Measurements from ENCODE around the gene MAP3K9.

MAP3K9 gene

GRCh38 chr14:70685474-70686197 lies 123.7 kb downstream of the MAP3K9 start:
- no peak; the same call in 2 of the 3 replicates for ATAC-seq
- TF ChIP-seq SNAI2 (CRISPR knock-in tag; IDR thresholded peaks at IDR 0.05): no peak
- TF ChIP-seq POU6F1 (CRISPR knock-in tag; IDR thresholded peaks at IDR 0.05; ENCODE audit: borderline replicate concordance, low read depth): no peak
- TF ChIP-seq ZFP30 (CRISPR knock-in tag; IDR thresholded peaks at IDR 0.05): no peak
- no peak for TF ChIP-seq CSRNP3 (CRISPR knock-in tag; IDR thresholded peaks at IDR 0.05)
- TF ChIP-seq PPARA (CRISPR knock-in tag; IDR thresholded peaks at IDR 0.05; ENCODE audit: borderline replicate concordance): no peak
- TF ChIP-seq ZFP3 (CRISPR knock-in tag; IDR thresholded peaks at IDR 0.05): no peak
- no peak for TF ChIP-seq ZC3H10 (CRISPR knock-in tag; IDR thresholded peaks at IDR 0.05)
- TF ChIP-seq ZNF565 (CRISPR knock-in tag; conservative IDR thresholded peaks at IDR 0.05; ENCODE audit: low read depth): no peak
- TF ChIP-seq ISL1 (CRISPR knock-in tag; IDR thresholded peaks at IDR 0.05): no peak
- TF ChIP-seq PATZ1 (CRISPR knock-in tag; IDR thresholded peaks at IDR 0.05; ENCODE audit: borderline replicate concordance): no peak
- no peak for TF ChIP-seq OSR1 (CRISPR knock-in tag; IDR thresholded peaks at IDR 0.05)
- TF ChIP-seq TOX (CRISPR knock-in tag; IDR thresholded peaks at IDR 0.05; ENCODE audit: borderline replicate concordance): no peak
- no peak for TF ChIP-seq ZNF8 (CRISPR knock-in tag; IDR thresholded peaks at IDR 0.05)
- TF ChIP-seq ARNTL (CRISPR knock-in tag; IDR thresholded peaks at IDR 0.05; ENCODE audit: borderline replicate concordance, low read depth): no peak
- TF ChIP-seq GLIS3 (CRISPR knock-in tag; IDR thresholded peaks at IDR 0.05): no peak
- no peak for TF ChIP-seq TSHZ2 (CRISPR knock-in tag; IDR thresholded peaks at IDR 0.05)
- no peak for TF ChIP-seq ZNF70 (CRISPR knock-in tag; IDR thresholded peaks at IDR 0.05)

- no peak for ATAC-seq
- TF ChIP-seq OSR1 (CRISPR knock-in tag; IDR thresholded peaks at IDR 0.05): no peak
Measured at GRCh38 chr14:70683983-70684382, 125.3 kb downstream of the MAP3K9 start.

- no peak for TF ChIP-seq ZNF565 (CRISPR knock-in tag; conservative IDR thresholded peaks at IDR 0.05; ENCODE audit: low read depth)
- TF ChIP-seq TOX (CRISPR knock-in tag; IDR thresholded peaks at IDR 0.05; ENCODE audit: borderline replicate concordance): no peak
- TF ChIP-seq POU6F1 (CRISPR knock-in tag; IDR thresholded peaks at IDR 0.05; ENCODE audit: borderline replicate concordance, low read depth): no peak
- TF ChIP-seq ZNF8 (CRISPR knock-in tag; IDR thresholded peaks at IDR 0.05): no peak
- no peak for ATAC-seq
Measured at GRCh38 chr14:70680748-70681147, 128.6 kb downstream of the MAP3K9 start.

GRCh38 chr14:70677341-70677740 lies 132.0 kb downstream of the MAP3K9 start:
- TF ChIP-seq ZNF8 (CRISPR knock-in tag; IDR thresholded peaks at IDR 0.05): no peak
- TF ChIP-seq CSDC2 (CRISPR knock-in tag; IDR thresholded peaks at IDR 0.05): no peak
- no peak for TF ChIP-seq SNAI2 (CRISPR knock-in tag; IDR thresholded peaks at IDR 0.05)
- TF ChIP-seq ZNF70 (CRISPR knock-in tag; IDR thresholded peaks at IDR 0.05): no peak

More at GRCh38 chr14:70677341-70677740, 132.0 kb downstream of the MAP3K9 start:
- ATAC-seq: no peak
